ENCODE data around the gene HACD2. TPM values are rescaled to one million over a fixed set of nuclear protein-coding genes. Genes with fewer than 3 reads are reported as not detected.
A peak's percentile ranks its signal among the peaks of the same experiment; 100 is the strongest.
"Not testable (repeated sequence)": the region's sequence is repeated elsewhere in the genome, so short reads cannot be mapped to it uniquely, and the experiment has no call there.

The HACD2 gene
- total RNA-seq, 2 donors from 2014 or later = 18.8 to 22.6 TPM

DNA sequence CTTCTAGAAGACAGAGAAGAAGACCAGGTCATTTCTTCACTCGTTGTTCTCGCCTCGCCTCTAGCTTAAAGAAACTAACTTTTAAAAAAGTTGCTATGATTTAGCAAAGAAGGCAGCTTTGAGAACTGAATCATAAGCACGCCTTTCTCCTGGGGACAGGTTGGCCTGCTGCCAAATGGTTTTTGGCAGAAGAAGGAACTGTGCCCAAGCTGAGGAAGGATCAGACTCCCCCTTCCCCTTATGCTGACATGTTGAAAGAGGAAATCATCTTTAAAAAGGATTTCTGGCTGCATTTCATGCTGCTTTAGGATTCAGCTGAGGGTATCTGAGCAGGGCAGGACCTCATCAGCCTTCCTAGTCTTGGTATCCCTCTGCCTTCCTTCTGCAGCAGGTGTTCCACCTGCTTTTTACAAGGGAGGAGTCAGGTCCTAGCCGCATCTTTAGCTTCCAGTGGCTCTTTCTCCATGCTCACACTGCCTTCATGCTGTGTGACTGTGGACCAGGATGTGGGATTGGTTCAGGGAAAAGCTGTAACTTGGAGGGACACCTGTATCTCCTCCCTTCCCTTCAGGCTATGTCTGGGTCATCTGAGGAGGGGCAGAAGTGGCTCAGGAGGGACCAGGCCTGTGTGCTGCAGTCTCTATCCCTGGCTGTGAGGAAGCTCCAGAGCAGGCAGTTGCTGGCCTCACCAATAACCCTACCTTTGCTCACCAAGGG is 34.1 kb upstream of the HACD2 start:
- H3K27ac ChIP-seq = peak overlapping the region; percentile 73 to 74
- peaks cover 30% of the 10 kb centered on the region for H3K36me3 ChIP-seq
- H3K9me3 ChIP-seq = no peaks in the 10 kb centered on the region
- ATAC-seq (ENCODE audit: insufficient number of reproducible peaks, low FRiP score, low read depth) (peak; percentile 79), DNase-seq (ENCODE audit: low spot score) (peak; percentile 80)
- H3K4me3 ChIP-seq = peak overlapping the region; percentile 43
- TF ChIP-seq, protein P1, sequence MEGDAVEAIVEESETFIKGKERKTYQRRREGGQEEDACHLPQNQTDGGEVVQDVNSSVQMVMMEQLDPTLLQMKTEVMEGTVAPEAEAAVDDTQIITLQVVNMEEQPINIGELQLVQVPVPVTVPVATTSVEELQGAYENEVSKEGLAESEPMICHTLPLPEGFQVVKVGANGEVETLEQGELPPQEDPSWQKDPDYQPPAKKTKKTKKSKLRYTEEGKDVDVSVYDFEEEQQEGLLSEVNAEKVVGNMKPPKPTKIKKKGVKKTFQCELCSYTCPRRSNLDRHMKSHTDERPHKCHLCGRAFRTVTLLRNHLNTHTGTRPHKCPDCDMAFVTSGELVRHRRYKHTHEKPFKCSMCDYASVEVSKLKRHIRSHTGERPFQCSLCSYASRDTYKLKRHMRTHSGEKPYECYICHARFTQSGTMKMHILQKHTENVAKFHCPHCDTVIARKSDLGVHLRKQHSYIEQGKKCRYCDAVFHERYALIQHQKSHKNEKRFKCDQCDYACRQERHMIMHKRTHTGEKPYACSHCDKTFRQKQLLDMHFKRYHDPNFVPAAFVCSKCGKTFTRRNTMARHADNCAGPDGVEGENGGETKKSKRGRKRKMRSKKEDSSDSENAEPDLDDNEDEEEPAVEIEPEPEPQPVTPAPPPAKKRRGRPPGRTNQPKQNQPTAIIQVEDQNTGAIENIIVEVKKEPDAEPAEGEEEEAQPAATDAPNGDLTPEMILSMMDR (IDR thresholded peaks at IDR 0.05) = no peak
- no peaks in the 10 kb centered on the region for H3K27me3 ChIP-seq (replicated peaks; ENCODE audit: insufficient read depth)
- H3K4me1 ChIP-seq (ENCODE audit: control insufficient read depth in 1 of 2, low read depth in 2 of 2) = peaks cover 37 to 87% of the 10 kb centered on the region in 2 donors

DNA sequence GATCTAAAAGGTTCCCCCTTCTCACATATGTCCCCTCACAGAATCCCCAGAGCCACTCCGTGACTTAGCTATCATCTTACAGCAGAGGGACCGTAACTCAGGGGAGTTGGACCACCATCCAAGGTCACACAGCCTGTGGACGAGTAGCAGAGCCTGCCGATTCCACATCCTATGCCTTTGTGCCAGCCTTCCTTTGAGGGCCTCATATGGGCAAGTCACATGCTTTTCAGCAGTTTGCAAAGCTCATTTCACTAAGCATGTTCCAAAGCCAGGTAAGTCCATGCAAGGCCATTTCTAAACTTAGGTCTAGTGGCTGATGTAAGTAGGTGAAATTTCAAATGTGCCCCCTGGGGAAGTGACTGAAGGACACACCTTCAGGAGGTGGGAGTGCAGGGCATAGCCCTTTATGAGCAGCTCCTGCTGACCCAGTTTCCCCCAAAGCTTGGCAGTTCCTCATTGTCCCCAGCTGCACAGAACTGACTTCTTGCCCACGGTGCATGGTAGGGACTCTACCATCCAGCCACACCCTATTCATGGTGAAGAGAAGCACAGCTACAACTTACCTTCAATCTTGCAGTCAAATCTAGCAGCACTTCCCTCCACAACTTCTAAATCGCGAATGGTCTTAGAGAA is 33.3 kb upstream of the HACD2 start:
- Histone ChIP-seq H3K36me3 (peaks cover 28% of the 10 kb centered on the region), H3K4me3 (peak overlapping the region; percentile 43), H3K9me3 (no peaks in the 10 kb centered on the region), H3K4me1 (ENCODE audit: control insufficient read depth in 1 of 2, low read depth in 2 of 2) (peaks cover 38 to 90% of the 10 kb centered on the region in 2 donors), H3K27ac (peak overlapping the region; percentile 36 to 74), H3K27me3 (replicated peaks; ENCODE audit: insufficient read depth) (no peaks in the 10 kb centered on the region)
- TF ChIP-seq, protein P1 (IDR thresholded peaks at IDR 0.05) = no peak
- DNase-seq (ENCODE audit: low spot score) (no peak), ATAC-seq (ENCODE audit: insufficient number of reproducible peaks, low FRiP score, low read depth) (no peak)

DNA sequence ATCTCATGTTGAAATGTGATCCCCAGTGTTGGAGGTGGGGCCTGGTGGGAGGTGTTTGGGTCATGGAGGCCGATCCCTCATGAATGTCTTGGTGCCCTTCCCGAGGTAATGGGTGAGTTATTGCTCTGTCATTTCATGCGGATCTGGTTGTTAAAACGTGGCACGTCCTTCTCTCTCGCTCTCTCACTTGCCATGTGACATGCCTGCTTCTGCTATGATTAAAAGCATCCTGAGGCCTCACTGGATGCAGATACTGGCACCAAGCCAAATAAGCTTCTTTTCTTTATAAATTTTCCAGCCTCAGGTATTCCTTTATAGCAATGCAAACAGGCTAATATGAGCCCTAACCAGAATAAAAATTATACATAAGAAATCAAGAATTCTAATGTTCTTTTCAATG is 31.7 kb upstream of the HACD2 start:
- peaks cover 34% of the 10 kb centered on the region for H3K36me3 ChIP-seq
- no peak overlapping the region for H3K27ac ChIP-seq
- H3K4me3 ChIP-seq = no peak overlapping the region
- no peaks in the 10 kb centered on the region for H3K9me3 ChIP-seq
- DNase-seq (ENCODE audit: low spot score) = no peak
- H3K27me3 ChIP-seq (replicated peaks; ENCODE audit: insufficient read depth) = no peaks in the 10 kb centered on the region
- TF ChIP-seq, protein P1 (IDR thresholded peaks at IDR 0.05) = no peak
- H3K4me1 ChIP-seq (ENCODE audit: control insufficient read depth in 1 of 2, low read depth in 2 of 2) = peaks cover 50 to 91% of the 10 kb centered on the region in 2 donors
- no peak for ATAC-seq (ENCODE audit: insufficient number of reproducible peaks, low FRiP score, low read depth)

DNA sequence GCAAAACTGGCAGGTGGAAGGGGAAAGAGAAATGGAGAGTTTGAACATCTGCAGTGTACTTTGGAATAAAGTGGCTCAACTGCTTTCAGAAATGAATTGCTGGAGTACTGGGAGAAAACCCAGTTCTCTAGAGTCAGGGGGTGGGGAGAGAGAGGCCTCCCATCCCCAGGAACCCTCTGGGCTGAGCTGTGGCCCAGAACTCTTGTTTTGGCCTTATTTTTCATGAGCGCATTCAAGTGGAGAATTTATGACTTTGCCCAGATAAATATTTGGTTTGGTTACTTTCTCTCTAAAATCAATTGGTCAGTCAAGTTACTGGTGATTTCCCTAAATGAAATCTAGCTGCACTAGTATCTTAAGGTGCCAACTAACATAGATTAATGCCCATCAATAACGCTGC is 28.7 kb upstream of the HACD2 start:
- Histone ChIP-seq H3K4me3 (no peak overlapping the region), H3K9me3 (no peaks in the 10 kb centered on the region), H3K4me1 (ENCODE audit: control insufficient read depth in 1 of 2, low read depth in 2 of 2) (peaks cover 32 to 63% of the 10 kb centered on the region in 2 donors), H3K36me3 (peaks cover 38% of the 10 kb centered on the region), H3K27ac (no peak overlapping the region), H3K27me3 (replicated peaks; ENCODE audit: insufficient read depth) (no peaks in the 10 kb centered on the region)
- DNase-seq (ENCODE audit: low spot score) (no peak), ATAC-seq (ENCODE audit: insufficient number of reproducible peaks, low FRiP score, low read depth) (no peak)
- TF ChIP-seq, protein P1 (IDR thresholded peaks at IDR 0.05) = no peak

DNA sequence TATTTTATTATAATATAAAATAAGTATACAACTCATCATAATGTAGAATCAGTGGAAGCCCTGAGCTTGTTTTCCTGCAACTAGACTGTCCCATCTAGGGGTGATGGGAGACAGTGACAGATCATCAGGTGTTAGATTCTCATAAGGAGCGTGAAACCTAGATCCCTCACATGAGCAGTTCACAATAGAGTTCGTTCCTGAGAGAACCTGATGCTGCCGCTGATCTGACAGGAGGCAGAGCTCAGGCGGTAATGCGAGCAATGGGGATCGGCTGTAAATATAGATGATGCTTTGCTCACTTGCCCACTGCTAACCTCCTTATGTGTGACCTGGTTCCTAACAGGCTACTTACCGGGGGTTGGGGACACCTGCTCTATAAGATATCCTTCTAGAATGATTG is 26.8 kb upstream of the HACD2 start:
- not testable (repeated sequence) for ATAC-seq (ENCODE audit: insufficient number of reproducible peaks, low FRiP score, low read depth); H3K27me3 ChIP-seq (replicated peaks; ENCODE audit: insufficient read depth); H3K9me3 ChIP-seq; H3K4me3 ChIP-seq; DNase-seq (ENCODE audit: low spot score); H3K27ac ChIP-seq
- Histone ChIP-seq H3K36me3 (peaks cover 24% of the 10 kb centered on the region), H3K4me1 (ENCODE audit: control insufficient read depth in 1 of 2, low read depth in 2 of 2) (peaks cover 13 to 44% of the 10 kb centered on the region in 2 donors)

Data from thoracic aorta (tissue), 2 donors.